ENCODE measurements around the gene PORCN.

Gene PORCN

DNA sequence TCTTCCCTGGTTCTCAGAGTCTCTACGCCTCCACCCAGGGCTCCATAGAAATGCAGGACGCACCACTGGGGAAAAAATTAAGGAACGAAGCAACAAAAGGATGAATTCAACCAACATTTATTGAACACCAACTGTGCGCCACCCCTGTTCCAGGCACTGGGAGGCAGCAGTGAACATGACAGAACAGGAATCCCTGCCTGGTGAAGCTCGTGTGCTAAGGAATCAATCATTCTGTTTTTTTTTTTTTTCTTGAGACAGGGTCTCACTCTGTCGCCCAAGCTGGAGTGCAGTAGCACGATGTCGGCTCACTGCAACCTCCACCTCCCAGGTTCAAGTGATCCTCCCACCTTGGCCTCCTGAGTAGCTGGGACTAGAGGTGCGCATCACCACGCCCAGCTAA, 34.7 kb upstream of the PORCN start:
- no CpG with 5 or more reads among the region's 10 CpGs for WGBS, 2 donors (ENCODE audit: extremely low coverage in 2 of 2, insufficient read length in 2 of 2, insufficient replicate concordance in 1 of 2)
- Histone ChIP-seq H3K14ac (ENCODE audit: low read length) (no peak overlapping the region), H3K36me3 (replicated peaks in 1 of 2; ENCODE audit: control insufficient read depth in 2 of 2, insufficient read depth in 2 of 2, low read length in 2 of 2) (peaks cover 0 to under 1% of the 10 kb centered on the region in 2 donors)

DNA sequence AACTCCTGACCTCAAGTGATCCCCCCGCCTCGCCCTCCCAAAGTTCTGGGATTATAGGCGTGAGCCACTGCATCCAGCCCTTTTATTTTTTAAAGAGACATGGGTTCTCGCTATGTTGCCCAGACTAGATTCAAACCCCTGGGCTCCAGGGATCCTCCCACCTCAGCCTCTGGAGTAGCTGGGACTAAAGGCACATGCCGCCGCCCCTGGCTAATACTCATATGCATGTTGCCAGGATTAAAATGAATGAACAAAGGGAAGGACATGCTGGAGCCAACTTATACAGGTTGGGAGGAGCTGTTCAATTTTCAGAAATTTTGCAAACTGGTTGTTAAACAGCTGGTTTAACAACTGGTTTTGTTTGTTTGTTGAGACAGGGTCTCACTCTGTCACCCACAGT, 34.2 kb upstream of the PORCN start:
- no peaks in the 10 kb centered on the region for H3K79me1 ChIP-seq (ENCODE audit: low read depth, low read length)
- no peak overlapping the region for H3K4ac ChIP-seq (ENCODE audit: low read length)
- H3K4me1 ChIP-seq (ENCODE audit: control insufficient read depth in 2 of 2, insufficient read depth in 1 of 2, low read depth in 1 of 2, low read length in 2 of 2): peaks cover 9 to 10% of the 10 kb centered on the region in 2 donors
- H3K9ac ChIP-seq (ENCODE audit: low read depth, low read length, poor library complexity): no peak overlapping the region
- no peak overlapping the region for H2AK5ac ChIP-seq (ENCODE audit: low read depth, low read length)
- DNase-seq (ENCODE audit: low spot score): no peak
- H4K8ac ChIP-seq (ENCODE audit: low read depth, low read length): no peak overlapping the region
- no peak overlapping the region for H2BK5ac ChIP-seq (ENCODE audit: low read length)
- no peak overlapping the region for H2AFZ ChIP-seq (ENCODE audit: low read length)
- no peak overlapping the region for H3K4me2 ChIP-seq (ENCODE audit: insufficient read depth, low read length, poor library complexity, severe bottlenecking)
- H2BK120ac ChIP-seq (ENCODE audit: low read depth, low read length): no peak overlapping the region
- no peak overlapping the region for H3K14ac ChIP-seq (ENCODE audit: low read length)
- no peak overlapping the region for H3K23ac ChIP-seq (ENCODE audit: low read depth, low read length, poor library complexity)
- no peaks in the 10 kb centered on the region for H3K27me3 ChIP-seq (ENCODE audit: control insufficient read depth in 3 of 3, insufficient read depth in 3 of 3, low read depth in 1 of 3, low read length in 3 of 3)
- no peaks in the 10 kb centered on the region for H3K9me3 ChIP-seq (replicated peaks in 1 of 2; ENCODE audit: control insufficient read depth in 2 of 2, insufficient read depth in 1 of 2, low read depth in 1 of 2, low read length in 2 of 2)
- no peak overlapping the region for H2BK15ac ChIP-seq (ENCODE audit: low read length)
- H3K27ac ChIP-seq (replicated peaks; ENCODE audit: low read length): no peak overlapping the region
- peaks cover 0 to 3% of the 10 kb centered on the region in 2 donors for H3K36me3 ChIP-seq (replicated peaks in 1 of 2; ENCODE audit: control insufficient read depth in 2 of 2, insufficient read depth in 2 of 2, low read length in 2 of 2)
- H3K4me3 ChIP-seq (ENCODE audit: low read length in 2 of 2): peak overlapping the region in 1 of 2 donors; percentile 83
- H4K91ac ChIP-seq (ENCODE audit: low read depth, low read length, poor library complexity): no peak overlapping the region
- H3K18ac ChIP-seq (ENCODE audit: low read length): no peak overlapping the region
- H2BK12ac ChIP-seq (ENCODE audit: low read length): no peak overlapping the region
- no CpG with 5 or more reads among the region's 6 CpGs for WGBS, 2 donors (ENCODE audit: extremely low coverage in 2 of 2, insufficient read length in 2 of 2, insufficient replicate concordance in 1 of 2)

More for the DNA sequence above, 34.7 kb upstream of the PORCN start:
- Histone ChIP-seq H3K18ac (ENCODE audit: low read length) (no peak overlapping the region), H2BK15ac (ENCODE audit: low read length) (no peak overlapping the region), H3K4me1 (ENCODE audit: control insufficient read depth in 2 of 2, insufficient read depth in 1 of 2, low read depth in 1 of 2, low read length in 2 of 2) (peaks cover 9 to 10% of the 10 kb centered on the region in 2 donors), H3K23ac (ENCODE audit: low read depth, low read length, poor library complexity) (no peak overlapping the region), H3K4me2 (ENCODE audit: insufficient read depth, low read length, poor library complexity, severe bottlenecking) (no peak overlapping the region), H3K9ac (ENCODE audit: low read depth, low read length, poor library complexity) (no peak overlapping the region), H3K79me1 (ENCODE audit: low read depth, low read length) (no peaks in the 10 kb centered on the region), H3K27me3 (ENCODE audit: control insufficient read depth in 3 of 3, insufficient read depth in 3 of 3, low read depth in 1 of 3, low read length in 3 of 3) (no peaks in the 10 kb centered on the region), H2BK120ac (ENCODE audit: low read depth, low read length) (no peak overlapping the region), H4K8ac (ENCODE audit: low read depth, low read length) (no peak overlapping the region), H3K27ac (replicated peaks; ENCODE audit: low read length) (no peak overlapping the region), H2BK12ac (ENCODE audit: low read length) (no peak overlapping the region), H2AFZ (ENCODE audit: low read length) (peak overlapping the region; percentile 56), H3K4ac (ENCODE audit: low read length) (no peak overlapping the region), H2BK5ac (ENCODE audit: low read length) (no peak overlapping the region), H2AK5ac (ENCODE audit: low read depth, low read length) (no peak overlapping the region), H4K91ac (ENCODE audit: low read depth, low read length, poor library complexity) (no peak overlapping the region), H3K9me3 (replicated peaks in 1 of 2; ENCODE audit: control insufficient read depth in 2 of 2, insufficient read depth in 1 of 2, low read depth in 1 of 2, low read length in 2 of 2) (no peaks in the 10 kb centered on the region), H3K4me3 (ENCODE audit: low read length in 2 of 2) (no peak overlapping the region)
- no peak for DNase-seq (ENCODE audit: low spot score)

DNA sequence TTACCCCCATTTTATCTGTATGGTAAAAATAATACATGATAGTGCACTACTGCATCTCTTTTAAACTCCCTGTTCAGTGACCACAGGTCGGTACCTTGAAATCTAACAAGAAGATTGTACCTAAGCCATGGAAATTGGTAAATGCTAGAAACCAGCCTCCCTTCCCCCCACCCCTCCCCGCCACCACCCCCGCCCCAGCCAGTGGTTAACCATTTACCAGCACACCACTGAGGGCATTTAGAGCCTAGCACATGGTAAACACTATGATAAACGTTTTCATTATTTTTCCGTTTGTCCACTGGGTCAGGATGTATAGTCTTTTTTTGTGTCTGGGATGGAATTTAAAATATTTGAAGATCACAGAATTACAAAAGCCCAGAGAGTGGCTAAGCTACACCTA, 33.5 kb upstream of the PORCN start:
- Histone ChIP-seq H3K27ac (replicated peaks; ENCODE audit: low read length) (no peak overlapping the region), H3K27me3 (ENCODE audit: control insufficient read depth in 3 of 3, insufficient read depth in 3 of 3, low read depth in 1 of 3, low read length in 3 of 3) (no peaks in the 10 kb centered on the region), H2BK120ac (ENCODE audit: low read depth, low read length) (no peak overlapping the region), H3K18ac (ENCODE audit: low read length) (no peak overlapping the region), H2BK12ac (ENCODE audit: low read length) (no peak overlapping the region), H3K4me2 (ENCODE audit: insufficient read depth, low read length, poor library complexity, severe bottlenecking) (peak overlapping the region; percentile 45), H2BK15ac (ENCODE audit: low read length) (no peak overlapping the region), H3K9ac (ENCODE audit: low read depth, low read length, poor library complexity) (no peak overlapping the region), H3K14ac (ENCODE audit: low read length) (no peak overlapping the region), H4K91ac (ENCODE audit: low read depth, low read length, poor library complexity) (no peak overlapping the region), H3K23ac (ENCODE audit: low read depth, low read length, poor library complexity) (no peak overlapping the region), H4K8ac (ENCODE audit: low read depth, low read length) (no peak overlapping the region), H3K4ac (ENCODE audit: low read length) (no peak overlapping the region), H2BK5ac (ENCODE audit: low read length) (no peak overlapping the region), H3K79me1 (ENCODE audit: low read depth, low read length) (no peaks in the 10 kb centered on the region), H3K4me3 (ENCODE audit: low read length in 2 of 2) (peak overlapping the region; percentile 83 to 96), H3K4me1 (ENCODE audit: control insufficient read depth in 2 of 2, insufficient read depth in 1 of 2, low read depth in 1 of 2, low read length in 2 of 2) (peaks cover 9 to 10% of the 10 kb centered on the region in 2 donors), H2AK5ac (ENCODE audit: low read depth, low read length) (no peak overlapping the region), H3K9me3 (replicated peaks in 1 of 2; ENCODE audit: control insufficient read depth in 2 of 2, insufficient read depth in 1 of 2, low read depth in 1 of 2, low read length in 2 of 2) (no peaks in the 10 kb centered on the region), H3K36me3 (replicated peaks in 1 of 2; ENCODE audit: control insufficient read depth in 2 of 2, insufficient read depth in 2 of 2, low read length in 2 of 2) (peaks cover 0 to 4% of the 10 kb centered on the region in 2 donors), H2AFZ (ENCODE audit: low read length) (peak overlapping the region; percentile 85)
- DNase-seq (ENCODE audit: low spot score): no peak
- WGBS, 2 donors (ENCODE audit: extremely low coverage in 2 of 2, insufficient read length in 2 of 2, insufficient replicate concordance in 1 of 2): no CpG with 5 or more reads among the region's 5 CpGs

DNA sequence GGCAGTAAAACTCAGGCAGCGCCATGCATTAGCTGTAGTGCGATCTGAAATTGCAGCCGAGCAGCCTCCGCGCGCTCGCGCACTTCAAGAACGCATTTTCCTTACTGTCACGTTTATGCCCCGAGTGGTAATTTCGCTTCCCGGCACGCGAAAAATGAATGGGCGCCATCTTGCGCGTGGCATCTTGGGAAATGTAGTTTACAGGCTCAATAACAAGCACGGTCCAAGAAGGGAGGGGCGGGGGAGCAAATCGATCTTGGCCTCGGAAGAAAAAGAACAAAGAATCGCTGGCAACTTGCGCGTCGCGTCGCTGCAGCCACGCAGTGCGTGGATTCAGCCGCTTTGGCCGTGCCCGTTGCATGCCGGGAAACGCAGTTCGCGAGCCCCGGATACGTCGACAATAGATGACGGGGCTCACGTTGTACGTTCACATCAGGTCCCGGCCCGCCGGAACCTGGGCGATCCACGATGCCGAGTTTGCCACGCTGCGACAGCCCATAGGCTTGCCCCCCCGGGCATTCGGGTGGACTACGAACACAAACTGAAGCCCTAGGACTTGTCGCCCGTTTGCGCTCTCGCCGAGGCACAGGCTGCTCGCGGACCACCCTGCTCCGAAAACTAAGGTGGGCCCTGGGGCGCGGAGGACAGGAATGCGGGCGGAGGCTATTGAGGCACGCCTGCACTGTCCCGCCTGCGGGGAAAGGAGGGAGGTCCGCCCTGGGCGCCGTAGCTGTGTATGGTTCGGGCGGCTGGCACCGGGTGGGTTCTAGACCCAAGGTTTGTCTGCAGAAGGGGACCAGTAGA, 32.8 kb upstream of the PORCN start, which contains the start of gene FTSJ1:
Gene FTSJ1, plus strand, starts transcription at position 426 of the 804 bp plus-strand sequence. CDS start 1,849 bp downstream, outside the sequence.
- no peak within 1 kb of the TSS for H3K14ac ChIP-seq (ENCODE audit: low read length)
- no peak within 1 kb of the TSS for H2BK5ac ChIP-seq (ENCODE audit: low read length)
- peak within 1 kb of the TSS; percentile 83 to 96 for H3K4me3 ChIP-seq (ENCODE audit: low read length in 2 of 2)
- peak within 1 kb of the TSS; percentile 84 for H3K9ac ChIP-seq (ENCODE audit: low read depth, low read length, poor library complexity)
- H2AFZ ChIP-seq (ENCODE audit: low read length): peak within 1 kb of the TSS; percentile 85
- peak; percentile 32 for DNase-seq (ENCODE audit: low spot score)
- no peak within 1 kb of the TSS for H4K8ac ChIP-seq (ENCODE audit: low read depth, low read length)
- H3K36me3 ChIP-seq (replicated peaks in 1 of 2; ENCODE audit: control insufficient read depth in 2 of 2, insufficient read depth in 2 of 2, low read length in 2 of 2): peaks cover 0 to 9% of the 10 kb centered on the region in 2 donors
- no peak within 1 kb of the TSS for H2BK15ac ChIP-seq (ENCODE audit: low read length)
- H3K9me3 ChIP-seq (replicated peaks in 1 of 2; ENCODE audit: control insufficient read depth in 2 of 2, insufficient read depth in 1 of 2, low read depth in 1 of 2, low read length in 2 of 2): no peaks in the 10 kb centered on the region
- no peaks in the 10 kb centered on the region for H3K27me3 ChIP-seq (ENCODE audit: control insufficient read depth in 3 of 3, insufficient read depth in 3 of 3, low read depth in 1 of 3, low read length in 3 of 3)
- H3K4me2 ChIP-seq (ENCODE audit: insufficient read depth, low read length, poor library complexity, severe bottlenecking): peak within 1 kb of the TSS; percentile 45
- peak within 1 kb of the TSS; percentile 73 for H3K23ac ChIP-seq (ENCODE audit: low read depth, low read length, poor library complexity)
- H4K91ac ChIP-seq (ENCODE audit: low read depth, low read length, poor library complexity): no peak within 1 kb of the TSS
- no peak within 1 kb of the TSS for H2BK12ac ChIP-seq (ENCODE audit: low read length)
- no peak within 1 kb of the TSS for H2AK5ac ChIP-seq (ENCODE audit: low read depth, low read length)
- no peak within 1 kb of the TSS for H3K27ac ChIP-seq (replicated peaks; ENCODE audit: low read length)
- H3K4ac ChIP-seq (ENCODE audit: low read length): no peak within 1 kb of the TSS
- H3K18ac ChIP-seq (ENCODE audit: low read length): peak within 1 kb of the TSS; percentile 93
- WGBS, 2 donors (ENCODE audit: extremely low coverage in 2 of 2, insufficient read length in 2 of 2, insufficient replicate concordance in 1 of 2): no CpG with 5 or more reads among the region's 75 CpGs
- no peak within 1 kb of the TSS for H2BK120ac ChIP-seq (ENCODE audit: low read depth, low read length)
- peaks cover 9 to 10% of the 10 kb centered on the region in 2 donors for H3K4me1 ChIP-seq (ENCODE audit: control insufficient read depth in 2 of 2, insufficient read depth in 1 of 2, low read depth in 1 of 2, low read length in 2 of 2)
- peaks cover 2% of the 10 kb centered on the region for H3K79me1 ChIP-seq (ENCODE audit: low read depth, low read length)

Measured in neuronal stem cell (in vitro differentiated cells).